ENCODE data around the gene BNC2.

Gene BNC2

DNA sequence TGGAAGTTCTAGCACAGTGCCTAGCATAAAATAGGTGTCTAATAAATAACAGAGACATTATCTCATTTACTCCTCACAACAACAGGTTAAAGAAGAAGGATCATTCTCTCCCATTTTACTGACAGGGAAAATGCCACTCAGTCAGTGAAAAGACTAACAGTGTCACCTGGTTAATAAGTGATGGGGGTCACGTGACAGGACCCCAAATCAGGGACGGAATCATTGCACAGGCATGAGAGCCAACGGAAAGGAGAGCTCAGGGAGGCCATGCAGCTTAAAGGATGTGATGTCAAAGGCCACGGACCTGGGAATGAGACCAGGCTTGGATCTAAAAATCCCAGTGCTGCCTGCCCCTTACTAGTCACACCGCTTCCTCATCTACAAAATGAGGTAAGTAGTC lies 101.2 kb downstream of the BNC2 start (continued):
- TF ChIP-seq, protein P1, sequence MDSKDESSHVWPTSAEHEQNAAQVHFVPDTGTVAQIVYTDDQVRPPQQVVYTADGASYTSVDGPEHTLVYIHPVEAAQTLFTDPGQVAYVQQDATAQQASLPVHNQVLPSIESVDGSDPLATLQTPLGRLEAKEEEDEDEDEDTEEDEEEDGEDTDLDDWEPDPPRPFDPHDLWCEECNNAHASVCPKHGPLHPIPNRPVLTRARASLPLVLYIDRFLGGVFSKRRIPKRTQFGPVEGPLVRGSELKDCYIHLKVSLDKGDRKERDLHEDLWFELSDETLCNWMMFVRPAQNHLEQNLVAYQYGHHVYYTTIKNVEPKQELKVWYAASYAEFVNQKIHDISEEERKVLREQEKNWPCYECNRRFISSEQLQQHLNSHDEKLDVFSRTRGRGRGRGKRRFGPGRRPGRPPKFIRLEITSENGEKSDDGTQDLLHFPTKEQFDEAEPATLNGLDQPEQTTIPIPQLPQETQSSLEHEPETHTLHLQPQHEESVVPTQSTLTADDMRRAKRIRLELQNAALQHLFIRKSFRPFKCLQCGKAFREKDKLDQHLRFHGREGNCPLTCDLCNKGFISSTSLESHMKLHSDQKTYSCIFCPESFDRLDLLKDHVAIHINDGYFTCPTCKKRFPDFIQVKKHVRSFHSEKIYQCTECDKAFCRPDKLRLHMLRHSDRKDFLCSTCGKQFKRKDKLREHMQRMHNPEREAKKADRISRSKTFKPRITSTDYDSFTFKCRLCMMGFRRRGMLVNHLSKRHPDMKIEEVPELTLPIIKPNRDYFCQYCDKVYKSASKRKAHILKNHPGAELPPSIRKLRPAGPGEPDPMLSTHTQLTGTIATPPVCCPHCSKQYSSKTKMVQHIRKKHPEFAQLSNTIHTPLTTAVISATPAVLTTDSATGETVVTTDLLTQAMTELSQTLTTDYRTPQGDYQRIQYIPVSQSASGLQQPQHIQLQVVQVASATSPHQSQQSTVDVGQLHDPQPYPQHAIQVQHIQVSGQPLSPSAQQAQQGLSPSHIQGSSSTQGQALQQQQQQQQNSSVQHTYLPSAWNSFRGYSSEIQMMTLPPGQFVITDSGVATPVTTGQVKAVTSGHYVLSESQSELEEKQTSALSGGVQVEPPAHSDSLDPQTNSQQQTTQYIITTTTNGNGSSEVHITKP (tag by site-specific recombination; IDR thresholded peaks at IDR 0.05): no peak
- TF ChIP-seq, protein P2, sequence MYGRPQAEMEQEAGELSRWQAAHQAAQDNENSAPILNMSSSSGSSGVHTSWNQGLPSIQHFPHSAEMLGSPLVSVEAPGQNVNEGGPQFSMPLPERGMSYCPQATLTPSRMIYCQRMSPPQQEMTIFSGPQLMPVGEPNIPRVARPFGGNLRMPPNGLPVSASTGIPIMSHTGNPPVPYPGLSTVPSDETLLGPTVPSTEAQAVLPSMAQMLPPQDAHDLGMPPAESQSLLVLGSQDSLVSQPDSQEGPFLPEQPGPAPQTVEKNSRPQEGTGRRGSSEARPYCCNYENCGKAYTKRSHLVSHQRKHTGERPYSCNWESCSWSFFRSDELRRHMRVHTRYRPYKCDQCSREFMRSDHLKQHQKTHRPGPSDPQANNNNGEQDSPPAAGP (tag by site-specific recombination; IDR thresholded peaks at IDR 0.05): no peak
- no peak for TF ChIP-seq ZNF514 (tag by site-specific recombination; IDR thresholded peaks at IDR 0.05)
- TF ChIP-seq ZNF19 (tag by site-specific recombination; IDR thresholded peaks at IDR 0.05; ENCODE audit: low read depth): no peak
- TF ChIP-seq ZNF133 (tag by site-specific recombination; IDR thresholded peaks at IDR 0.05): no peak
- TF ChIP-seq ZNF677 (tag by site-specific recombination; IDR thresholded peaks at IDR 0.05): no peak
- TF ChIP-seq ZNF214 (tag by site-specific recombination; IDR thresholded peaks at IDR 0.05; ENCODE audit: borderline replicate concordance): no peak
- no peak for TF ChIP-seq ZNF48 (tag by site-specific recombination; IDR thresholded peaks at IDR 0.05)

DNA sequence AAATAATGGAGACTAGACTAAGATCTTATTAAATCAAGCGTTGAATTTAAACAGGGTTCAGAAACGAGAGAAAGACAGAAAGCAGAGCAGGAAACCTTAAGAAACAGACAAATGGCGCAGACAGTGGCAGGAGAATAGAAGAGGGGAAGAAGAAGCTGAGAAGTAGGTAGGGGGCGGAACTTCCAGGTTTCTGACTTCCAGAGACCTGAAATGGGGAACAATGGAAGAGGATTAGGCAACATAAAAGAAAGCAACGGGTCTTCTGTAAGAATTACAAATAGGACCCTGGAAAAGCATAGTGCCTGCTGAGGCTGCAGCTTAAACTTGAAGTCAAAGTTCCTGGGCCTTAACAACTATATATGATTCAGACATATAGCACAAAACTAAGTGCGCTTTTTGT lies 101.7 kb downstream of the BNC2 start:
- ChIA-PET CTCF (no interaction called here), POLR2A (no interaction called here)
- H3K4me3 ChIP-seq (ENCODE audit: low read depth, low read length): no peak overlapping the region
- TF ChIP-seq ZNF843 (tag by site-specific recombination; IDR thresholded peaks at IDR 0.05) (no peak), ZSCAN16 (tag by site-specific recombination; IDR thresholded peaks at IDR 0.05) (no peak), ZNF664 (tag by site-specific recombination; IDR thresholded peaks at IDR 0.05) (no peak), ZNF560 (tag by site-specific recombination; IDR thresholded peaks at IDR 0.05; ENCODE audit: borderline replicate concordance) (no peak), ZNF157 (tag by site-specific recombination; IDR thresholded peaks at IDR 0.05) (no peak), ZNF214 (tag by site-specific recombination; IDR thresholded peaks at IDR 0.05; ENCODE audit: borderline replicate concordance) (no peak), SETDB1 (IDR thresholded peaks at IDR 0.05; ENCODE audit: insufficient read length, low read length) (no peak), ZNF211 (tag by site-specific recombination; IDR thresholded peaks at IDR 0.05; ENCODE audit: low read depth) (no peak), YY1 (tag by site-specific recombination; IDR thresholded peaks at IDR 0.05) (no peak), ZNF10 (tag by site-specific recombination; IDR thresholded peaks at IDR 0.05) (no peak), HOXD13 (CRISPR knock-in tag; IDR thresholded peaks at IDR 0.05; ENCODE audit: borderline replicate concordance) (no peak), ZNF677 (tag by site-specific recombination; IDR thresholded peaks at IDR 0.05) (no peak), ZFP69B (tag by site-specific recombination; IDR thresholded peaks at IDR 0.05) (no peak), ZNF658 (tag by site-specific recombination; IDR thresholded peaks at IDR 0.05) (no peak)
- TF ChIP-seq, protein P3, sequence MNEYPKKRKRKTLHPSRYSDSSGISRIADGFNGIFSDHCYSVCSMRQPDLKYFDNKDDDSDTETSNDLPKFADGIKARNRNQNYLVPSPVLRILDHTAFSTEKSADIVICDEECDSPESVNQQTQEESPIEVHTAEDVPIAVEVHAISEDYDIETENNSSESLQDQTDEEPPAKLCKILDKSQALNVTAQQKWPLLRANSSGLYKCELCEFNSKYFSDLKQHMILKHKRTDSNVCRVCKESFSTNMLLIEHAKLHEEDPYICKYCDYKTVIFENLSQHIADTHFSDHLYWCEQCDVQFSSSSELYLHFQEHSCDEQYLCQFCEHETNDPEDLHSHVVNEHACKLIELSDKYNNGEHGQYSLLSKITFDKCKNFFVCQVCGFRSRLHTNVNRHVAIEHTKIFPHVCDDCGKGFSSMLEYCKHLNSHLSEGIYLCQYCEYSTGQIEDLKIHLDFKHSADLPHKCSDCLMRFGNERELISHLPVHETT (tag by site-specific recombination; IDR thresholded peaks at IDR 0.05): no peak
- TF ChIP-seq, protein P4, sequence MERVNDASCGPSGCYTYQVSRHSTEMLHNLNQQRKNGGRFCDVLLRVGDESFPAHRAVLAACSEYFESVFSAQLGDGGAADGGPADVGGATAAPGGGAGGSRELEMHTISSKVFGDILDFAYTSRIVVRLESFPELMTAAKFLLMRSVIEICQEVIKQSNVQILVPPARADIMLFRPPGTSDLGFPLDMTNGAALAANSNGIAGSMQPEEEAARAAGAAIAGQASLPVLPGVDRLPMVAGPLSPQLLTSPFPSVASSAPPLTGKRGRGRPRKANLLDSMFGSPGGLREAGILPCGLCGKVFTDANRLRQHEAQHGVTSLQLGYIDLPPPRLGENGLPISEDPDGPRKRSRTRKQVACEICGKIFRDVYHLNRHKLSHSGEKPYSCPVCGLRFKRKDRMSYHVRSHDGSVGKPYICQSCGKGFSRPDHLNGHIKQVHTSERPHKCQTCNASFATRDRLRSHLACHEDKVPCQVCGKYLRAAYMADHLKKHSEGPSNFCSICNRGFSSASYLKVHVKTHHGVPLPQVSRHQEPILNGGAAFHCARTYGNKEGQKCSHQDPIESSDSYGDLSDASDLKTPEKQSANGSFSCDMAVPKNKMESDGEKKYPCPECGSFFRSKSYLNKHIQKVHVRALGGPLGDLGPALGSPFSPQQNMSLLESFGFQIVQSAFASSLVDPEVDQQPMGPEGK (tag by site-specific recombination; IDR thresholded peaks at IDR 0.05): no peak
- no peaks in the 10 kb centered on the region for H3K36me3 ChIP-seq (ENCODE audit: control insufficient read depth in 2 of 2, insufficient read depth in 1 of 2, low read length in 2 of 2)
- no peaks in the 10 kb centered on the region for H3K4me1 ChIP-seq (ENCODE audit: control insufficient read depth, insufficient read depth, low read length)
- H3K9me3 ChIP-seq (ENCODE audit: control insufficient read depth, insufficient read depth, low read depth, low read length): no peaks in the 10 kb centered on the region
- H3K27ac ChIP-seq (ENCODE audit: extremely low read depth, low read depth, low read length): no peak overlapping the region

Measured in HEK293 (cell line).